Mononuclear cell (primary cell): Measurements from ENCODE around the gene PDE8B. TPM values are rescaled to one million over a fixed set of nuclear protein-coding genes. Genes with fewer than 3 reads are reported as not detected.

Source experiments
- H3K27me3 ChIP-seq: 2 replicates; pipeline ENCODE4 v1.6.0; 2011; ENCODE audit warnings: low read length, control low read depth; ENCODE audit not compliant: insufficient read depth
- H3K4me1 ChIP-seq: 2 replicates; pipeline ENCODE4 v1.5.1; 2011; ENCODE audit warnings: mild to moderate bottlenecking, low read length, control low read depth; ENCODE audit not compliant: insufficient read depth
- H3K4me3 ChIP-seq: 2 replicates; pipeline ENCODE4 v1.5.1; 2011; ENCODE audit warnings: mild to moderate bottlenecking, low read length, moderate library complexity
- H3K9me3 ChIP-seq: 2 replicates; pipeline ENCODE4 v1.5.1; 2011; ENCODE audit warnings: low read depth, mild to moderate bottlenecking, control low read depth, low read length
- total RNA-seq: library from RNA; depleted of rRNA; stranded (reverse); fragments of >200 nt; gene quantifications from one replicate; pipeline ENCODE4 v1.2.3, GENCODE V29; 2012

PDE8B gene
- total RNA-seq, 1 donor, result 0.21 TPM

DNA sequence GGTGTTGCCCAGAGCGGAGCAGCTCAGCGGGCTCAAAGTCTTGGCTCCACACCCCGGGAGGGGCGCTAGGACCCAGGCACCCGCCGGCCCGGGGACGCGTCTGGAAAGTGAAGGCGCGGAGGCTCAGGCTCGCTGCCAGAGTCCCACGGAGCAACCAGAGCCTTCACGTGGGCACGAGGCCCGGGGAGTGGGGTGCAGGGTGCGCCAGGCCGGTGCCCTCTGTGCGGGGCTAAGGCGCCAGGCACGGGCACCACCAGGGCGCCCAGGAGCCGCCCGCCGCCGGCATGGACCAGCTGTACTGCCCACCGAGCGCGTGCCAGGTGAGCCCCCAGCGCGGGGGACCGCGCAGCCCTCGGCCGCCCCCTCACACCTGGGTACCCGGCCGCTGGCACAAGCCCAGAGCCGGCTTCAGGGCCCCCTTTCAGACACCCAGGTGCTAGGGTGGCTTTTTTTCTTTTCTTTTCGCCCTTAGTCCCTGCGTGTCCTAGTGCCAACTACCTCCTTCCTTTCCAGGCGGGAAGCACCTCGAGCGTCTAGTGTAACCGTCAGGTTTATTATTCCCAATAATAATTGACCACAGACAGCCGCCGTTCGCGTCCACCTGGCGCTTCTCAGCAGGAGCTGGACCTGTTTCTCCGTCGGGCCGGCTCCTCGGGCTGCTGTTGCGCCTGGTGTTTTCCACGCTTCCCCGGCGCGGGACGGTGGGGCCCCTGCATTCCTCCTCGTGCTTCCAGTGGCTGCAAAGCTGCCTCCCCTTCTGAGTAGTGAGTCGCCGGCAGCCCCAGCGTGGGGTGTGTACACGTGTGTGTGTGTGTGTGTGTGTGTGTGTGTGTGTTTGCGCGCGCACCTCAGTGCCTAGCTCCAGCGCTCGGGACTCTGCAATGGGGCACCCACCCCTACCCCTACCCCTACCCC, 30.1 kb upstream of the PDE8B start:
- no peak overlapping the region for H3K4me3 ChIP-seq
- peaks cover 63% of the 10 kb centered on the region for H3K27me3 ChIP-seq

DNA sequence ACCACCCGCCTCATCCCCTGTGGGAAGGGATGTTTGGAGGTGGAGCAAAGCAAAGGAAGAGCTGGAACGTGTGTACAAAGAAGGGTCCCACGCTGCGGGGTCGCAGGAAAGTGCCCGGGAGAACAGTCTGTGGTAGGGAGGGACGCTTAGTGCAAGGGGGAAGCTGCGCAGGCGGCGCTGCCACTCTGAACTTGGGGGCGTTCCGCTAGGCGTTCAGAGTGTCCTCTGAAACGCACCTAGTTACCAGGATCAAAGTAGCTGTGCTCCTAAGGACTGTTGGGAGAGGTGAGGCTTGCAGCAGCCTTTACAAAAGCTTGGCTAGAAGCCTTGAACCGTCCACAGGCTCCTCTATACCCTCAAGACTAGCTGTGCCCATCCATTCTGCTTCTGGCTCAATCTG, 29.3 kb upstream of the PDE8B start:
- Histone ChIP-seq H3K4me1 (peaks cover 8% of the 10 kb centered on the region), H3K9me3 (no peaks in the 10 kb centered on the region), H3K4me3 (no peak overlapping the region), H3K27me3 (peaks cover 58% of the 10 kb centered on the region)

More for the DNA sequence above, 30.1 kb upstream of the PDE8B start:
- no peaks in the 10 kb centered on the region for H3K9me3 ChIP-seq
- H3K4me1 ChIP-seq, result peaks cover 8% of the 10 kb centered on the region

DNA sequence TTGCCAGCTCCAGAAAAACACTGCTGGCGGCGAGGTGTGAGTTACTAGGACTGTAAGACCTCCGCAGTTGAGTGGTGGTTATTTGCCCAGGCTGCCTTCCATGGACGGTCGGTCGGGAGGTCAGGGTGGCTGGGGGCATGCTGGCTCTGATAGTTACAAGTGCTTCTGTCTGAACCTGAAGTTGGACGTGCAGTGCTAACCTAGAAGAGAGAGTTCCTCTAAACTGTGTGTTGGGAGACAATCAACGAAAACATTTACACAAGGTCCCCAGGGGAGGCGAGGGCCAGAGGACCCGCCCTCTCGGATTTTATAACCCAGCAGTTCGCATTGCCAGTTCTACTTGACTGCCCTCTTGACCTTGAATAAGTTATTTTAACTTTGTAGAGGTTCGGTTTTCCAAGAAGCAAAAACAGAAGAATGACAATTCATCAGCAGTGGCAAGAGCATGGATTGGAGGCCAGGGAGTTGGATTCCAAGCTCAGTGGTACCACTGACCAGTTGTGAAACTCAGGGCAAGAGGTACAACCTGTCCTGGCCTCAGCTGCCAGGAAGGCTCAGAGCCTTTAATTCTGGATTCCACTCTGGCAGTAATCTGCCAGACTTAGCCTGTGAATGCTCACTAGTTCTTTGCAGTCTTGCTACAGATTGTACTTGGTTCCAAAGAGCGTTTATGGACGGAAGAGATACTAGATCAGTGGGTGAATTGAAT, 28.7 kb upstream of the PDE8B start:
- Histone ChIP-seq H3K27me3 (peaks cover 55% of the 10 kb centered on the region), H3K9me3 (no peaks in the 10 kb centered on the region), H3K4me1 (peaks cover 8% of the 10 kb centered on the region)

DNA sequence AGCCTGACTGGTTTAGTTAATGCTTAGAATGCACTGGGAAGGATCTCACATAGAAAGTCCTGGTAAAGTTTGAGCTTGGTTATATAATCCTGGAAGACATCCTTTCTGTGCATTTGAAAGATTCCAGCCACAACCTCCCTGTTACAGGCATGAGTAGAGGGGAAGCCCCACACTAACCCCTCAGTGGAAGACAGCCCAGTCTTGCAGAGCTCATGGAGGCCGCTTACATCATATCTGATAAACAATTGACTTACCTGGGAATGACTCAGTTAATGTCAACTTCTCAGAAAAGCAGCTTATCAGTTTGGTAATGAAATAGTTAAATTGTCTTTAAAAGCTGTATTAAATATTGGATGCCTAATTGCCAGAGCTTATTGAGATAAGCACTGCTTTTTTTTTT, 28.1 kb upstream of the PDE8B start:
- H3K4me3 ChIP-seq, result no peak overlapping the region
- H3K27me3 ChIP-seq, result peaks cover 55% of the 10 kb centered on the region
- no peaks in the 10 kb centered on the region for H3K9me3 ChIP-seq
- H3K4me1 ChIP-seq, result peaks cover 8% of the 10 kb centered on the region

More for the DNA sequence above, 28.7 kb upstream of the PDE8B start:
- H3K4me3 ChIP-seq, result no peak overlapping the region

DNA sequence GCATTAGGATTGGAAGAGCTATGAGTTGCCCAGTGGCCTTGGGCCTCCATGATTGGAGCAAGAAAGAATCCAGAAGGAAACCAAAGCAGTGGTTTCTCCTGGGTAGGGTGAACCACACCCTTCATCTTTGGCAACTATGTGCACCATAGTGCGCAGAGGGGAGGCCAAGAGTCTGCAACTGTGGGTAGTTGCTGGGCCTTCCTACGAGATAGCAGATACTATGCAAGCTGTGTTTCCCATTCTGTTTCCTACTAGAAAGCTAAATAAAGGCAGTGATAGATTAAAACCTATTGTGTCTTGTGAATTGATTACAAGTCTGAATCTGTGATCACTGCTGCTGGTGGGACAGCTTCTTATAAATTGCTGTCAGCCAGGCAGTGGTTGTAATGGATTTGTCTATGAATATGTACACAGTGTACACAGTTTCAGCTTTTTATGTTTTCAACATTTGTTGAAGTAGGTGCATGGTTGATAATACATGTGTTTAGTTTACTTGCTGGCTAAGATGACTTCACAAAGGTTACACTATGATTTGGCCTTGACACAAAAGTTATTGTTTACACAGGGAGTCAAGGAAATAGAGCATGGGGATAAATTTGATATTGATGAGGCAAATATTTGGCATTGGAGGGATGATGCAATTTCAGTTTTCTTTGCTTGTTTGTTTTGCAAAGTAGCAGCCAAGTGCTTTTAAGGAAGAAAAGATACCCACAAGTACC, 23.7 kb upstream of the PDE8B start:
- no peak overlapping the region for H3K4me3 ChIP-seq

DNA sequence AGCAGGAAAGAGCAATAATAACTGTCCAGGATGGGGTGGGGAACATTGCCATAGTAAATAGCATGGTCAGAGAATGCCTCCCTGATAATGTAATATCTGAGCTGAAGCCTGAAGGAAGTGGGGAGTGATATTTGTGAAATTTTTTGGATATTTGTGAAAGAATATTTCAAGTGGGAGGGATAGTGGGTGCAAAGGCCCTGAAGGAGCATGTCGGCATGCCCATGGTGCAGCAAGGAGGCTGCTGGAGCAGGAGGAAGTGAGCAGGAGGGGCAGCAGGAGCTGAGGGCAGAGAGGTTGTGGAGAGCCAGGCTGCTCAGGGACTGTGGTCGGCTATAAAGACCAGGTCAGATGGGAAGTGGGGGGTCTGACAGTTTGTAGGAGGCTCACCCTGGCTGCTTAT, 21.1 kb upstream of the PDE8B start:
- H3K4me3 ChIP-seq, result no peak overlapping the region
- H3K4me1 ChIP-seq, result no peaks in the 10 kb centered on the region

More for the DNA sequence above, 23.7 kb upstream of the PDE8B start:
- Histone ChIP-seq H3K9me3 (no peaks in the 10 kb centered on the region), H3K27me3 (peaks cover 19% of the 10 kb centered on the region), H3K4me1 (no peaks in the 10 kb centered on the region)

DNA sequence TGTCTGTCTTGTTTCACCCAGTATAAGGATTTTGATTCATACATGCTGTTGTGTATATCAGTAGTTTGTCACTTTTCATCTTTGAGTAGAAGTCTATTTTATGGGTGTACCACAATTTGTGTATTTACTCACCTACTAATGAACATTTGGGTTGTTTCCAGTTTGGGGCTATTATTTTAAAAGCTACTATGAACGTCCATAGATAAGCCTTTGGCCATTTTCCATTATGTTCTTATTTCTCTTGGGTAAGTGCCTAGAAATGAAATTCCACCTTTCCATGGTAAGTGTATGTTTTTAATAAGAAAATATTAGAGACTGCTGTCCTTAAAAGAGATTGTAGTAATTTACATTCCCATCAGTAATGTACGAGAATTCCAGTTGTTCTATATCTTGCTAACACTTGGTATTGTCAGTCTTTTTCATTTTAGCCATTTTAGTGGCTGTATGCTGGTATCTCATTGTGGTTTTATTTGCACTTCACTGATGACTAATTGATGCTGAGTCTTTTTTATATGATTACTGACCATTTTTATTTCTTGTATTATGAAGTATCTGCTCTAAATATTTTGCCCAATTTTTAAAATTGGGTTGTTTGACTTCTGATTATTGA, 17.9 kb upstream of the PDE8B start:
- Histone ChIP-seq H3K9me3 (peaks cover 2% of the 10 kb centered on the region), H3K4me3 (no peak overlapping the region), H3K4me1 (no peaks in the 10 kb centered on the region), H3K27me3 (no peaks in the 10 kb centered on the region)

More for the DNA sequence above, 21.1 kb upstream of the PDE8B start:
- Histone ChIP-seq H3K9me3 (no peaks in the 10 kb centered on the region), H3K27me3 (peaks cover under 1% of the 10 kb centered on the region)

DNA sequence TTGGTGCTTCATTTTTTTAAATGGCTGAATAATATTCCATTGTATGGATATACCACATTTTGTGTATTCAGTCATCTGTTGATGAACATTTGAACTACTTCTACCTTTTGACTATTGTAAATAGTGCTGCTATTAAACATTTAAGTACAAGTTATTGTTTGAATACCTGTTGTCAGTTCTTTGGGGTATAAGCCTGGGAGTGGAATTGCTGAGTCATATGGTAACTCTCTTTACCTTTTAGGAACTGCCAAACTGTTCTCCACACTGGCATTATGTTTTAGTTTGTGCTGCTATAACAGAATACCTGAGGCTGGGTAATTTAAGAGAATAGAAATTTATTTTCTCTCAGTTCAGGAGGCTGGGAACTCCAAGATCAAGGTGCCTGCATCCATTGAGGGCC, 15.7 kb upstream of the PDE8B start:
- H3K4me1 ChIP-seq, result no peaks in the 10 kb centered on the region
- peaks cover 2% of the 10 kb centered on the region for H3K27me3 ChIP-seq
- peaks cover 12% of the 10 kb centered on the region for H3K9me3 ChIP-seq
- no peak overlapping the region for H3K4me3 ChIP-seq

DNA sequence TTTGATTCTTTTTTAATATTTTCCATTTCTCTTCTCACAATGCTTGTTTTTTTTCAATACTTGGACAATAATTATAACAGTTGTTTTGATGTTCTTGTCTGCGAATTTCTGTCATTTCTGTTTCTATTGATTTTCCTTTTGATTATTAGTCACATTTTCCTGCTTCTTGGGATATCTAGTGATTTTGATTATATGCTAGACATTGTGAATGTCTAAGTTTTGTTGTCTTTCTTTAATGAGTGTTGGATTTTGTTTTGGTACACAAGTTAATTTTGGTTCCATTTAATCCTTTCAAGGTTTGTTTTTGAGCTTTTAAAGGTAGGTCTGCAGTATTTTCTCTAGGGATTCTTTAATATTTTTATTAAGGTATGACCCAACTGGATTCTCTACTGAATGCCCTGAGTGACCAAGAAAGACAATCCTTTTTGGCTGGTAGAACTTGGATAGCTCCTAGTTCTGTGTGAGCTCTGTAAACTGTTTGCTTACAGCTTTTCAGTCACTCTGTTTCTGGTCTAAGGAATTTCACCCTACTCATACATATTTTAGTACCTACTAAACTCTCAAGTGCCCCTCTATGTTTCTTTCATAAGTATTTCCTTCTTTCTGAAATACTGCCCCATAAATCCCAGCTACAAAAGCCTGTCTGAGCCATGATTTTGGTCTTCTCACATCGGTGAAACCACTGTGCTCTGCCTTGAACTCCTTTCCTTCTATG, 12.5 kb upstream of the PDE8B start:
- H3K4me1 ChIP-seq, result no peaks in the 10 kb centered on the region
- H3K9me3 ChIP-seq, result peaks cover 12% of the 10 kb centered on the region
- H3K27me3 ChIP-seq, result peaks cover 2% of the 10 kb centered on the region
- H3K4me3 ChIP-seq, result no peak overlapping the region

DNA sequence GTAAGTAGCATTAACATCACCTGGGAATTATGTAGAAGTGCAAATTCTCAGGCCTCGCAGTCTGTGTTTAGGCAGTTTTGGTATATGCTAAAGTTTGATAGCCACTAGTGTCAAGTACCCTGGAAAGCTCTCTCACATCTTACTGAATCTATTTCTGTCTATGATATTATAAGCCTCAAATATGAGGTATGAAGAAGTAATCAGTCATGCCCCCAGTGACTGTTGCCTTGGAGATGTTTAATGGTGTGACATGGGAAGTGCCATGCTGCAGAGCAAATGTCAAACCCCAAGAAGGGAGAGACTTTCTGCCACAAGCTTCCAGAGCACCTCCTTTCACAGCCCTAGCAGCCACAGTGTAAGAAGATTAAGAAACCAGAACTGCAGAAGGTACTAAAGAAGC, 9.8 kb upstream of the PDE8B start:
- H3K4me3 ChIP-seq, result no peak overlapping the region
- H3K27me3 ChIP-seq, result peaks cover 2% of the 10 kb centered on the region
- H3K9me3 ChIP-seq, result peaks cover 12% of the 10 kb centered on the region
- no peaks in the 10 kb centered on the region for H3K4me1 ChIP-seq

DNA sequence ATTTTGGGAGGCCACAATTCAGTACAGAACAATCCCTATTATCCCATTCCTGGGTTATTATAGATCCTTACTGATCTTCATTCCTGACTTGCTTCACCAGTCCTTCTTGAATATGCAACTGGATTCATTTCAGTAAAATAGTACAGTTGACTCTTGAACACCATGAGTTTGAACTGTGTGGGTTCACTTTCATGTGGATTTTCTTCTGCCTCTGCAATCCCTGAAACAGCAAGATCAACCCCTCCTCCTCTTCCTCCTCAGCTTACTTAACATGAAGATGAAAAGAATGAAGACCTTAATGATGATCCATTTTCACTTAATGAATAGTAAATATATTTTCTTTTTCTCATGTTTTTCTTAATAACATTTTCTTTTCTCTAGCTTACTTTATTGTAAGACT, 8.3 kb upstream of the PDE8B start:
- H3K9me3 ChIP-seq, result peaks cover 12% of the 10 kb centered on the region
- peaks cover 3% of the 10 kb centered on the region for H3K27me3 ChIP-seq
- no peaks in the 10 kb centered on the region for H3K4me1 ChIP-seq
- no peak overlapping the region for H3K4me3 ChIP-seq

DNA sequence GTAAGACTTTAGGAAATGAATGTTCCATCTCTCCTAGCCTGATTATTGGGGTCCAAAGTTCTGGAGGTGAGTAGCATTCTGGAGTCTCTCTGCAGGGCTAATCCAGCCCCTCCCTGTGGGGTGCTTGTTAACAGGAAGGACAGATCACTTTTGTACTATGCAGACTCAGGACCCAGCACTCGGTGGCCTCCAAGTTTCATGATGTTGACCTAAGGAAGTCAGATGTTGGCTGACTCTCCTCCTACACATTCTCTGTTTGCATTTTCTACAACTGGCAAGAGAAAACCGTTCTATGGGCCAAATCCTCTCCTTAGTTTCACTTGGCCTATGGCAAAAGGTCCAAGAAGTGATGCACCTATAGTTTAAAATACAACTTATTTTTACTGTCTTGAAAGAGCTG, 5.5 kb upstream of the PDE8B start:
- H3K9me3 ChIP-seq, result no peaks in the 10 kb centered on the region
- H3K4me1 ChIP-seq, result no peaks in the 10 kb centered on the region
- peaks cover 26% of the 10 kb centered on the region for H3K27me3 ChIP-seq
- no peak overlapping the region for H3K4me3 ChIP-seq

DNA sequence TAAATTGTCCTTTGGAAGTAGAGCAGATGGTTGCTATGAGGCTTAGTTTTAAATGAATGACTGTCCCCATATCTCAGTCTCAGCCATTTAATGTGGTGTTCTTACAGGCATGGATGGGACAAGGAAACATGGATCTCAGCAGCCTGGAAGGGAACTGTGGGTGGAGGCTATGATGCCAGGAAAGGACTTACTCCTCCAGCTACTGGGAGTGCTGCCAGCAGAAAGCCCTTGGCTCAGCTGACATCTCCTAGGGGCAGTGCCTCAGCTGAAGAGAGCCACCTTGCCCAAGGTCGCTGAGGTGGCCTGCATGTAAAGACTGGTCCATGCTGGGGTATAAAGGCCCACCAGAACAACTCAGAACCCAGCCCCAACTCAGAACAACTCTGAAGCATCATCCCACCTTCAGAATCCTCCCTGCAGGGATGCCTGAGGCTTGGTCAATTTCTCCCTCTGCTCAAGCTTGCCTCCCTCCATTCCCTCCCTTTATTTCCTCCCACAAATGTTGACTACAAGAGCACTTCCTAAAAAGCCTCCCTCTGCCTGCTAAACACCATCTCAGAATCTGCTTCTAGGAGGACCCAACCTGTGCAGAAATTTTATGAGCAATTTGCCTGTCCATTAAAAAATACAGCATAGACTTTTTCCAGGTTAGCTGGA, 1.8 kb upstream of the PDE8B start:
- H3K4me1 ChIP-seq, result peaks cover 11% of the 10 kb centered on the region
- H3K4me3 ChIP-seq, result no peak overlapping the region
- H3K27me3 ChIP-seq, result peaks cover 53% of the 10 kb centered on the region
- no peaks in the 10 kb centered on the region for H3K9me3 ChIP-seq
